K562 (cell line): ENCODE measurements around the gene CNKSR1. TPM values are rescaled to one million over a fixed set of nuclear protein-coding genes. Genes with fewer than 3 reads are reported as not detected.

Experiments used
- ARHGAP35 ChIP-seq: fragments of 450-650 bp; IDR thresholded peaks from 2 replicates; pipeline ENCODE4 v1.6.1; 2018; ENCODE audit not compliant: partially characterized antibody
- ATF6 ChIP-seq: sonication (generic); formaldehyde crosslinking; IDR thresholded peaks from 2 replicates; pipeline ENCODE4 v1.4.0; 2020; ENCODE audit warnings: mild to moderate bottlenecking, missing genetic modification reagents
- ATF7 ChIP-seq: fragments of 450-650 bp; IDR thresholded peaks from 2 replicates; pipeline ENCODE4 v1.7.1; 2014; ENCODE audit warnings: mild to moderate bottlenecking, moderate library complexity
- CBFB ChIP-seq: sonication (generic); formaldehyde crosslinking; IDR thresholded peaks from 2 replicates; pipeline ENCODE4 v1.4.0; 2020; ENCODE audit warnings: mild to moderate bottlenecking, missing genetic modification reagents
- CBX2 ChIP-seq: fragments of 200-600 bp; sonication (generic); IDR thresholded peaks from one replicate; pipeline ENCODE4 v1.6.1; 2012; ENCODE audit warnings: mild to moderate bottlenecking, low read length, inconsistent platforms; ENCODE audit not compliant: insufficient read depth, poor library complexity, severe bottlenecking
- CC2D1A ChIP-seq: fragments of 450-650 bp; IDR thresholded peaks from 2 replicates; pipeline ENCODE4 v1.6.1; 2017; ENCODE audit warnings: mild to moderate bottlenecking
- DEAF1 ChIP-seq: fragments of 450-650 bp; formaldehyde crosslinking; IDR thresholded peaks from 2 replicates; pipeline ENCODE4 v1.4.0; 2020; ENCODE audit warnings: mild to moderate bottlenecking, moderate library complexity
- FOXM1 ChIP-seq, 2 experiments: fragments of 450-650 bp in 1 of 2; sonication (generic) in 1 of 2; formaldehyde crosslinking in 1 of 2; IDR thresholded peaks; 2 replicates each; pipeline versions ENCODE4 v1.6.1 to v1.9.0; 2017 to 2022; ENCODE audit warnings: low read depth in 2 of 2, mild to moderate bottlenecking in 2 of 2, missing genetic modification reagents in 1 of 2, moderate library complexity in 1 of 2
- GABPB1 ChIP-seq: sonication (generic); formaldehyde crosslinking; IDR thresholded peaks from 2 replicates; pipeline ENCODE4 v1.8.0; 2022; ENCODE audit warnings: mild to moderate bottlenecking, missing genetic modification reagents
- HNRNPK ChIP-seq: fragments of 200-400 bp; formaldehyde crosslinking; IDR thresholded peaks from one replicate; pipeline ENCODE4 v1.6.1; 2018; ENCODE audit warnings: mild to moderate bottlenecking, low read depth, low read length; ENCODE audit not compliant: poor library complexity, severe bottlenecking
- KDM2B ChIP-seq: fragments of 250-450 bp; sonication (Bioruptor Pico); IDR thresholded peaks from 2 replicates; pipeline ENCODE4 v1.8.0; 2021; ENCODE audit warnings: mild to moderate bottlenecking, moderate library complexity
- NFRKB ChIP-seq: fragments of 450-650 bp; IDR thresholded peaks from 2 replicates; pipeline ENCODE4 v1.6.1; 2016; ENCODE audit warnings: low read depth
- NKRF ChIP-seq: fragments of 450-650 bp; IDR thresholded peaks from 2 replicates; pipeline ENCODE4 v1.6.1; 2016; ENCODE audit warnings: borderline replicate concordance
- RB1 ChIP-seq: fragments of 450-650 bp; IDR thresholded peaks from 2 replicates; pipeline ENCODE4 v1.6.1; 2017; ENCODE audit warnings: low read depth, mild to moderate bottlenecking
- SMARCB1 ChIP-seq: IDR thresholded peaks from 2 replicates; pipeline ENCODE4 v1.6.1; 2011; ENCODE audit warnings: improper control_type of control experiment, low read depth; ENCODE audit not compliant: insufficient read length
- TBP ChIP-seq: optimal IDR thresholded peaks from 2 replicates; pipeline ENCODE3; 2011; ENCODE audit warnings: low read depth, low read length, improper control_type of control experiment
- TCF7L2 ChIP-seq: fragments of 150-350 bp; IDR thresholded peaks from 2 replicates; pipeline ENCODE4 v1.6.1; 2016; ENCODE audit warnings: low read depth, mild to moderate bottlenecking, low read length, moderate library complexity
- ZEB2 ChIP-seq: fragments of 450-650 bp; IDR thresholded peaks from 2 replicates; pipeline ENCODE4 v1.6.1; 2016
- ZNF830 ChIP-seq: fragments of 250-450 bp; sonication (Bioruptor Pico); IDR thresholded peaks from 2 replicates; pipeline ENCODE4 v1.5.0; 2021; ENCODE audit warnings: mild to moderate bottlenecking
- polyA plus RNA-seq, 8 experiments: library from polyadenylated mRNA; depleted of rRNA in 4 of 8; stranded (reverse) in 5 of 8; unstranded in 3 of 8; fragments of >200 nt; fragmentation: Nextera tagmentation in 2 of 8; fragmentation: Illumina TruSeq in 1 of 8; extraction: Ambion mirVana in 2 of 8; extraction: Trizol in 1 of 8; gene quantifications; 2 replicates each; pipeline versions ENCODE4 v1.2.1 to v1.2.3, GENCODE V29; 2011 to 2014; ENCODE audit warnings: inconsistent platforms in 1 of 8, missing spikeins in 1 of 8
- total RNA-seq, 7 experiments: library from RNA; depleted of rRNA in 6 of 7; stranded (reverse); fragments of >200 nt in 6 of 7; fragmentation: Illumina TruSeq in 2 of 7; extraction: Trizol in 2 of 7; gene quantifications; 2 replicates each; pipeline versions ENCODE4 v1.2.1 to v1.2.3, GENCODE V29; 2011 to 2021; ENCODE audit warnings: low replicate concordance in 1 of 7

CNKSR1 gene
- total and polyA plus RNA-seq, 9 of the 15 experiments (the other 6 are each of a cell fraction or from before 2014, with no cell fraction given), result 0.03 to 2.8 (median 1.1) TPM

GRCh38 chr1:26145041-26145959 lies 32.0 kb upstream of the CNKSR1 start (continued):
- TF ChIP-seq TCF7L2 (no peak), RB1 (peak; percentile 81; the same call in 1 of the 2 replicates), FOXM1 (IDR thresholded peaks at IDR 0.05; ENCODE audit: low read depth) (peak; percentile 36; the same call in 1 of the 2 replicates), FOXM1 (CRISPR knock-in tag; IDR thresholded peaks at IDR 0.05; ENCODE audit: low read depth) (peak; percentile 56; the same call in 1 of the 2 replicates), ATF6 (CRISPR knock-in tag) (0 out of 2 replicates have a peak, but pooled peaks have one; percentile 31), GABPB1 (CRISPR knock-in tag) (peak; percentile 69), SMARCB1 (no peak), ZEB2 (peak; percentile 86), ATF7 (peak; percentile 48; the same call in 1 of the 2 replicates), DEAF1 (peak; percentile 96), HNRNPK (no peak), CBFB (CRISPR knock-in tag) (peak; percentile 67; the same call in 1 of the 2 replicates), ARHGAP35 (no peak), CBX2 (no peak), ZNF830 (0 out of 2 replicates have a peak, but pooled peaks have one; percentile 39), NKRF (no peak), KDM2B (CRISPR knock-in tag) (no peak), NFRKB (no peak), CC2D1A (peak; percentile 91), TBP (no peak)
